SK-N-SH (cell line): ENCODE results near the gene CAMK2D. TPM values are rescaled to one million over a fixed set of nuclear protein-coding genes. Genes with fewer than 3 reads are reported as not detected.

Source experiments
- CTCF ChIA-PET: fragments of 300-600, 350-600 bp; formaldehyde crosslinking; extraction: SDS; loops from one replicate; lab custom pipeline; 2021; lab: Yijun Ruan, JAX
- POLR2A ChIA-PET: fragments of 350-600 bp; sonication (Branson Sonifier 250); formaldehyde crosslinking; extraction: SDS; loops from one replicate; lab custom pipeline; 2020; ENCODE audit warnings: antibody characterized with exemption, inconsistent platforms; lab: Yijun Ruan, JAX
- DNase-seq: peaks from one replicate; pipeline ENCODE4 v3.0.0; 2012
- H2AFZ ChIP-seq: fragments of 200-600 bp; sonication (generic); 2 replicates; pipeline ENCODE4 v1.8.1; 2016; ENCODE audit warnings: antibody characterized with exemption, mild to moderate bottlenecking, low read depth
- H3F3A ChIP-seq: fragments of 200-600 bp; sonication (generic); replicated peaks from 2 replicates; pipeline ENCODE3; 2016; ENCODE audit warnings: antibody characterized with exemption, mild to moderate bottlenecking; ENCODE audit not compliant: insufficient read depth
- H3K27ac ChIP-seq, 2 experiments: fragments of 200-500 bp in 1 of 2; fragments of 200-600 bp in 1 of 2; sonication (Bioruptor generic) in 1 of 2; sonication (generic), shearing (Covaris generic) in 1 of 2; 2 replicates each; pipeline versions ENCODE4 v1.5.1 to v1.6.1; 2014 to 2016; ENCODE audit warnings: low read depth in 2 of 2, inconsistent platforms in 1 of 2, low read length in 1 of 2, mild to moderate bottlenecking in 1 of 2, mixed read lengths in 1 of 2
- H3K27me3 ChIP-seq: fragments of 200-600 bp; sonication (generic), shearing (Covaris generic); 2 replicates; pipeline ENCODE4 v1.6.1; 2016; ENCODE audit warnings: mixed run types; ENCODE audit not compliant: insufficient read depth
- H3K36me3 ChIP-seq, 2 experiments: fragments of 200-500 bp in 1 of 2; fragments of 200-600 bp in 1 of 2; sonication (Bioruptor generic) in 1 of 2; sonication (generic) in 1 of 2; replicated peaks in 1 of 2; 2 replicates each; pipeline versions ENCODE3 to v1.5.1; 2014 to 2016; ENCODE audit warnings: low read length in 1 of 2, mild to moderate bottlenecking in 1 of 2; ENCODE audit not compliant: insufficient read depth in 2 of 2, control insufficient read depth in 1 of 2
- H3K4me1 ChIP-seq, 2 experiments: fragments of 200-500 bp in 1 of 2; fragments of 200-600 bp in 1 of 2; sonication (Bioruptor generic) in 1 of 2; sonication (generic), shearing (Covaris generic) in 1 of 2; 2 replicates each; pipeline versions ENCODE4 v1.5.1 to v1.6.1; 2014 to 2016; ENCODE audit warnings: low read depth in 1 of 2, low read length in 1 of 2, mixed run types in 1 of 2; ENCODE audit not compliant: insufficient read depth in 2 of 2, control insufficient read depth in 1 of 2
- H3K4me2 ChIP-seq: fragments of 200-600 bp; sonication (generic), shearing (Covaris generic); 2 replicates; pipeline ENCODE4 v1.6.1; 2017; ENCODE audit warnings: mixed run types
- H3K4me3 ChIP-seq, 2 experiments: fragments of 200-500 bp in 1 of 2; fragments of 200-600 bp in 1 of 2; sonication (Bioruptor generic) in 1 of 2; sonication (generic), shearing (Covaris generic) in 1 of 2; 2 replicates each; pipeline versions ENCODE4 v1.5.1 to v1.8.1; 2014 to 2016; ENCODE audit warnings: low read depth in 2 of 2, inconsistent platforms in 1 of 2, low read length in 1 of 2, mild to moderate bottlenecking in 1 of 2, mixed read lengths in 1 of 2, moderate library complexity in 1 of 2
- H3K79me2 ChIP-seq: fragments of 200-600 bp; sonication (generic); 2 replicates; pipeline ENCODE4 v1.8.1; 2017; ENCODE audit warnings: mild to moderate bottlenecking; ENCODE audit not compliant: insufficient read depth
- H3K9ac ChIP-seq: fragments of 200-600 bp; sonication (generic); 2 replicates; pipeline ENCODE4 v1.6.1; 2017; ENCODE audit warnings: mixed run types
- H3K9me2 ChIP-seq: fragments of 200-600 bp; sonication (generic); 2 replicates; pipeline ENCODE4 v1.6.1; 2017; ENCODE audit warnings: mixed run types
- H3K9me3 ChIP-seq: fragments of 200-600 bp; sonication (generic); 2 replicates; pipeline ENCODE4 v1.6.1; 2017; ENCODE audit warnings: mixed run types, mild to moderate bottlenecking, moderate library complexity
- H4K20me1 ChIP-seq: fragments of 200-600 bp; sonication (generic); 2 replicates; pipeline ENCODE4 v1.6.1; 2017; ENCODE audit warnings: mild to moderate bottlenecking, mixed run types; ENCODE audit not compliant: insufficient read depth
- FOXM1 ChIP-seq: IDR thresholded peaks from 2 replicates; pipeline ENCODE4 v1.4.0; 2012; ENCODE audit warnings: low read depth, mild to moderate bottlenecking
- GATA2 ChIP-seq: sonication (generic); formaldehyde crosslinking; IDR thresholded peaks from 2 replicates; pipeline ENCODE4 v1.5.0; 2020; ENCODE audit warnings: mild to moderate bottlenecking, missing genetic modification reagents
- MEF2A ChIP-seq: IDR thresholded peaks from 2 replicates; pipeline ENCODE4 v1.4.0; 2012; ENCODE audit warnings: low read depth, borderline replicate concordance
- MXI1 ChIP-seq: IDR thresholded peaks from 2 replicates; pipeline ENCODE4 v1.6.1; 2012; ENCODE audit warnings: mild to moderate bottlenecking, low read depth, low read length, improper control_type of control experiment
- RFX5 ChIP-seq: IDR thresholded peaks from 2 replicates; pipeline ENCODE4 v1.6.1; 2012; ENCODE audit warnings: mild to moderate bottlenecking, improper control_type of control experiment, low read length
- SIN3A ChIP-seq: IDR thresholded peaks from 2 replicates; pipeline ENCODE4 v1.6.1; 2012; ENCODE audit warnings: low read depth, mild to moderate bottlenecking, low read length, moderate library complexity, borderline replicate concordance
- SMC3 ChIP-seq: IDR thresholded peaks from 2 replicates; pipeline ENCODE4 v1.6.1; 2012; ENCODE audit warnings: low read depth, low read length, improper control_type of control experiment
- WGBS: methylation state at CpG from one replicate; pipeline ENCODE4 v1.1.6; 2017; ENCODE audit warnings: low lambda C conversion rate; 5-methylcytosine and 5-hydroxymethylcytosine counted together
- polyA plus RNA-seq, 3 experiments: library from polyadenylated mRNA; depleted of rRNA; stranded (reverse); fragments of >200 nt; gene quantifications; 2 replicates each; pipeline ENCODE4 v1.2.3, GENCODE V29; 2012
- TF ChIP-seq, protein P1 (sequence below): IDR thresholded peaks from 2 replicates; pipeline ENCODE4; 2012
- TF ChIP-seq, protein P2 (sequence below): fragments of 150-350 bp; IDR thresholded peaks from 2 replicates; pipeline ENCODE4 v1.6.1; 2016; ENCODE audit warnings: mild to moderate bottlenecking, low read depth, low read length
- TF ChIP-seq, protein P3 (sequence below): fragments of 200-600 bp; sonication (generic); IDR thresholded peaks from 2 replicates; pipeline ENCODE4 v1.6.1; 2017; ENCODE audit warnings: antibody characterized with exemption, mild to moderate bottlenecking, moderate library complexity

Gene CAMK2D
- polyA plus RNA-seq, 1 of the 3 experiments (the other 2 are of a cell fraction), result 17.0 TPM

DNA sequence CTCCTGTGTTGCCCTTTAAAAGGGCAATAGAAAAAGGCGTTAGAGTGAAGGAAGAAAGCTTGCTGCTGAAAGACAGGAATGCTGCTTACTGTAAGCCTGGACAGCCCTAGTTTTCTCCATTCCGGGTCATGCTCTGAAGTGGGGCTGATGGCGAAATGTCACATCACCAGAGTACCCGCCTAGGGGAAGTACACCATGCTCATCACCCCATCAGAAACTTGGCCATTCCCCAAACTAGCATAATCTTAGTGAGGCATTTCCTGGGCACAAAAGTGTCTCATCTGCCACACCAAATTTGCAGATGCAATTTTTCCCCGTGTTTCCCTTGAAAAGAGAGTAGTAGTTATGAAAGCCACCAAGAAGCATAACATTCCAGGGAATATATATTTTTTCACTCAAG lies 47.8 kb upstream of the CAMK2D start:
- Histone ChIP-seq H3K27me3 (no peaks in the 10 kb centered on the region), H3K4me1 (peaks cover 0 to 11% of the 10 kb centered on the region in 2 experiments; a peak in 2 of 4 replicates), H4K20me1 (no peaks in the 10 kb centered on the region), H3K79me2 (no peaks in the 10 kb centered on the region), H3K4me2 (no peak overlapping the region), H2AFZ (peak overlapping the region; percentile 34; the same call in 1 of the 2 replicates), H3K9me3 (no peaks in the 10 kb centered on the region), H3F3A (peaks cover 4% of the 10 kb centered on the region), H3K9ac (no peak overlapping the region), H3K4me3 (no peak overlapping the region), H3K27ac (no peak overlapping the region), H3K36me3 (no peaks in the 10 kb centered on the region), H3K9me2 (no peaks in the 10 kb centered on the region)
- POLR2A ChIA-PET, result no interaction called here
- WGBS, result 72% methylated on average over 4 of the region's 5 CpGs
- no peak for DNase-seq
- CTCF ChIA-PET, result interaction anchor here (0.6 kb wide), 1 partner anchor 868 kb away, joined by 3 read pairs; no protein-coding TSS in a partner anchor
- TF ChIP-seq SIN3A (no peak), MEF2A (no peak), GATA2 (CRISPR knock-in tag) (no peak), RFX5 (no peak), FOXM1 (no peak), MXI1 (no peak)
- TF ChIP-seq, protein P1, sequence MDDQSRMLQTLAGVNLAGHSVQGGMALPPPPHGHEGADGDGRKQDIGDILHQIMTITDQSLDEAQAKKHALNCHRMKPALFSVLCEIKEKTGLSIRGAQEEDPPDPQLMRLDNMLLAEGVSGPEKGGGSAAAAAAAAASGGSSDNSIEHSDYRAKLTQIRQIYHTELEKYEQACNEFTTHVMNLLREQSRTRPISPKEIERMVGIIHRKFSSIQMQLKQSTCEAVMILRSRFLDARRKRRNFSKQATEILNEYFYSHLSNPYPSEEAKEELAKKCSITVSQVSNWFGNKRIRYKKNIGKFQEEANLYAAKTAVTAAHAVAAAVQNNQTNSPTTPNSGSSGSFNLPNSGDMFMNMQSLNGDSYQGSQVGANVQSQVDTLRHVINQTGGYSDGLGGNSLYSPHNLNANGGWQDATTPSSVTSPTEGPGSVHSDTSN, result no peak
- TF ChIP-seq, protein P2, sequence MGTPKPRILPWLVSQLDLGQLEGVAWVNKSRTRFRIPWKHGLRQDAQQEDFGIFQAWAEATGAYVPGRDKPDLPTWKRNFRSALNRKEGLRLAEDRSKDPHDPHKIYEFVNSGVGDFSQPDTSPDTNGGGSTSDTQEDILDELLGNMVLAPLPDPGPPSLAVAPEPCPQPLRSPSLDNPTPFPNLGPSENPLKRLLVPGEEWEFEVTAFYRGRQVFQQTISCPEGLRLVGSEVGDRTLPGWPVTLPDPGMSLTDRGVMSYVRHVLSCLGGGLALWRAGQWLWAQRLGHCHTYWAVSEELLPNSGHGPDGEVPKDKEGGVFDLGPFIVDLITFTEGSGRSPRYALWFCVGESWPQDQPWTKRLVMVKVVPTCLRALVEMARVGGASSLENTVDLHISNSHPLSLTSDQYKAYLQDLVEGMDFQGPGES, result no peak

DNA sequence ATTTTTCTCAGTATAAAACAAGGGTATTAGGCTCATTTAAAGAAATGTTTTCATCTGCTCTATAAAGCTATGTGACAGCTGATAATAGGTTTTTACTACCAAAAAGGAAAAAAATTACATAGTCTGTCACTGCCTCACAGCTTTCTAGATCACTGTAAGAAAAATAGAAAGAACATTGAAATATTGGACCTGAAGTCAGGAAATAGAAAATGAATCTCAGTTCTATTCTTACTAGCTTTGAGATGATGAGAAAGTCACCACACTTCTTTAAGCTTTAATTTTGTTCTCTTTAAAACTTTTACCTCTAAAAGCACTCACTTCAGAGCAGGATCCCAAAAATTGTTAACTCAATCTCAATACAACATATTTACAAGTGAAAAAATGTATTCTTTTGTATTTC lies 45.3 kb upstream of the CAMK2D start:
- Histone ChIP-seq H3K9me2 (no peaks in the 10 kb centered on the region), H2AFZ (no peak overlapping the region), H3K4me1 (peaks cover 0 to 11% of the 10 kb centered on the region in 2 experiments; a peak in 2 of 4 replicates), H3K79me2 (no peaks in the 10 kb centered on the region), H4K20me1 (no peaks in the 10 kb centered on the region), H3K36me3 (no peaks in the 10 kb centered on the region), H3K27ac (no peak overlapping the region)
- TF ChIP-seq, protein P3, sequence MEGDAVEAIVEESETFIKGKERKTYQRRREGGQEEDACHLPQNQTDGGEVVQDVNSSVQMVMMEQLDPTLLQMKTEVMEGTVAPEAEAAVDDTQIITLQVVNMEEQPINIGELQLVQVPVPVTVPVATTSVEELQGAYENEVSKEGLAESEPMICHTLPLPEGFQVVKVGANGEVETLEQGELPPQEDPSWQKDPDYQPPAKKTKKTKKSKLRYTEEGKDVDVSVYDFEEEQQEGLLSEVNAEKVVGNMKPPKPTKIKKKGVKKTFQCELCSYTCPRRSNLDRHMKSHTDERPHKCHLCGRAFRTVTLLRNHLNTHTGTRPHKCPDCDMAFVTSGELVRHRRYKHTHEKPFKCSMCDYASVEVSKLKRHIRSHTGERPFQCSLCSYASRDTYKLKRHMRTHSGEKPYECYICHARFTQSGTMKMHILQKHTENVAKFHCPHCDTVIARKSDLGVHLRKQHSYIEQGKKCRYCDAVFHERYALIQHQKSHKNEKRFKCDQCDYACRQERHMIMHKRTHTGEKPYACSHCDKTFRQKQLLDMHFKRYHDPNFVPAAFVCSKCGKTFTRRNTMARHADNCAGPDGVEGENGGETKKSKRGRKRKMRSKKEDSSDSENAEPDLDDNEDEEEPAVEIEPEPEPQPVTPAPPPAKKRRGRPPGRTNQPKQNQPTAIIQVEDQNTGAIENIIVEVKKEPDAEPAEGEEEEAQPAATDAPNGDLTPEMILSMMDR, result no peak
- TF ChIP-seq RFX5 (no peak), SMC3 (no peak)
- TF ChIP-seq, all 33 proteins: peak for 0
- Histone ChIP-seq H3K9me3 (no peaks in the 10 kb centered on the region), H3F3A (peaks cover 4% of the 10 kb centered on the region), H3K4me2 (no peak overlapping the region), H3K9ac (no peak overlapping the region), H3K4me3 (no peak overlapping the region), H3K27me3 (no peaks in the 10 kb centered on the region)
- DNase-seq, result no peak
- POLR2A ChIA-PET, result no interaction called here
- CTCF ChIA-PET, result no interaction called here
